Lower lobe of right lung (tissue), 2 donors: ENCODE measurements around the gene C8A. TPM values are rescaled to one million over a fixed set of nuclear protein-coding genes. Genes with fewer than 3 reads are reported as not detected.

Experiments used
- ATAC-seq, 2 donors: fragments of 200-7000 bp; cut with Tn5 transposase; one replicate each; pipeline ENCODE4 v1.9.1; 2020 to 2022; ENCODE audit warnings: mild to moderate bottlenecking in 2 of 2, moderate library complexity in 2 of 2
- DNase-seq: peaks from one replicate; pipeline ENCODE4 v3.0.0-alpha.2; 2020
- H3K27ac ChIP-seq: fragments of 200-600 bp; one replicate; pipeline ENCODE4 v1.8.0; 2022
- H3K27me3 ChIP-seq: fragments of 200-600 bp; one replicate; pipeline ENCODE4 v1.8.0; 2022; ENCODE audit warnings: low read depth
- H3K36me3 ChIP-seq: fragments of 200-600 bp; one replicate; pipeline ENCODE4 v1.8.0; 2022; ENCODE audit warnings: mild to moderate bottlenecking
- H3K4me1 ChIP-seq: fragments of 200-600 bp; one replicate; pipeline ENCODE4 v1.8.0; 2022
- H3K4me3 ChIP-seq: fragments of 200-600 bp; one replicate; pipeline ENCODE4 v1.8.0; 2022; ENCODE audit warnings: mild to moderate bottlenecking
- H3K9me3 ChIP-seq: fragments of 200-600 bp; one replicate; pipeline ENCODE4 v1.8.0; 2022
- intact Hi-C: fragments of 100-400 bp; cut with DNase I; formaldehyde crosslinking; loops from one replicate; pipeline ENCODE4 v1.11.0; 2022
- total RNA-seq: library from RNA; stranded (reverse); fragmentation: NEBNext Ultra II Directional; extraction: Animal tissue kit (Norgen Biotek cat#: 25700); gene quantifications from one replicate; pipeline ENCODE4 v1.2.1, GENCODE V29; 2021
- TF ChIP-seq, protein P1 (sequence below): fragments of 200-600 bp; IDR thresholded peaks from one replicate; pipeline ENCODE4 v1.8.0; 2022; ENCODE audit warnings: antibody characterized with exemption, mild to moderate bottlenecking
- donor health status: DM: no; HTN: yes; CAD: no; lungs with severe emphysema.

C8A gene
- total RNA-seq, 1 donor from 2014 or later = not detected

DNA sequence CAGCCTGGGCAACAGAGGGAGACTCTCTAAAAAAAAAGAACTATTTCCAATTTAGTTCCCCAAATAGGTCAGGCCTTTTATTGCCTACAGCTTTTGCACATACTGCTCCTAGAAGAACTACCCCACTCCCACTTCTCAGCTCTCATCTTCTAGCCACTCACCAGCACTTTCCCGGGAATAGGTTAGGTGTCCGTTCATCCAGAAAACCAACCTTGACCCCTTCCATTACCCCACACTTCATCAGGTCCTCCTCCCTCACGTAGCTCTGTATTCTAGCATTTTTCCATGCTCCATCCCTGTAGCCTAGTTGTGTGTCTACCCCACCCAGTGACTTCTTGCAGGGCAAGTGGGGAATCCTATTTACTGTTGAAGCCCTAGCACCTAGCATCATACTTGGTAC, 68.6 kb downstream of the C8A start:
- no peaks in the 10 kb centered on the region for H3K27me3 ChIP-seq
- DNase-seq (no peak), ATAC-seq (no peak)
- intact Hi-C loops = no loop called here
- H3K4me1 ChIP-seq = no peaks in the 10 kb centered on the region
- no peak overlapping the region for H3K27ac ChIP-seq
- TF ChIP-seq, protein P1, sequence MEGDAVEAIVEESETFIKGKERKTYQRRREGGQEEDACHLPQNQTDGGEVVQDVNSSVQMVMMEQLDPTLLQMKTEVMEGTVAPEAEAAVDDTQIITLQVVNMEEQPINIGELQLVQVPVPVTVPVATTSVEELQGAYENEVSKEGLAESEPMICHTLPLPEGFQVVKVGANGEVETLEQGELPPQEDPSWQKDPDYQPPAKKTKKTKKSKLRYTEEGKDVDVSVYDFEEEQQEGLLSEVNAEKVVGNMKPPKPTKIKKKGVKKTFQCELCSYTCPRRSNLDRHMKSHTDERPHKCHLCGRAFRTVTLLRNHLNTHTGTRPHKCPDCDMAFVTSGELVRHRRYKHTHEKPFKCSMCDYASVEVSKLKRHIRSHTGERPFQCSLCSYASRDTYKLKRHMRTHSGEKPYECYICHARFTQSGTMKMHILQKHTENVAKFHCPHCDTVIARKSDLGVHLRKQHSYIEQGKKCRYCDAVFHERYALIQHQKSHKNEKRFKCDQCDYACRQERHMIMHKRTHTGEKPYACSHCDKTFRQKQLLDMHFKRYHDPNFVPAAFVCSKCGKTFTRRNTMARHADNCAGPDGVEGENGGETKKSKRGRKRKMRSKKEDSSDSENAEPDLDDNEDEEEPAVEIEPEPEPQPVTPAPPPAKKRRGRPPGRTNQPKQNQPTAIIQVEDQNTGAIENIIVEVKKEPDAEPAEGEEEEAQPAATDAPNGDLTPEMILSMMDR = no peak
- H3K9me3 ChIP-seq = no peaks in the 10 kb centered on the region
- no peak overlapping the region for H3K4me3 ChIP-seq
- H3K36me3 ChIP-seq = no peaks in the 10 kb centered on the region

DNA sequence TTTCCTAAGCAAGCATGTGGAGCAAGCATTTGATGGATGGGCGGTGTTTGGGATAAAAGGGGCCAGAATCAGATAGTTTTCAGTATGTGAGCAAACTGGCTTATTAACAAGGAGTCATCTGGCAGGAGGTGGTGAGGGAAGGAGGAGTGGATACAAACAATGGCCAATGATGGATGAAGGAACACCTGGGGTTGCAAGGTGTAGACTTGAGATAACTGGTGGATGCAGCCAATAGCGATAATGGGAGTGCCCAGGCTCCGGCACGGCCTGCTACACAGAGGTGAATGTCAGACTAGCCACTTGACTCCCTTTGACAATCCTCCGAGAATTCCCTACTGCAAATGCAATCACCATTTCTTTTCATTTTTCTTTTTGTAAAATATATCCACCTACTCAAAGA, 69.5 kb downstream of the C8A start:
- no peak for DNase-seq

DNA sequence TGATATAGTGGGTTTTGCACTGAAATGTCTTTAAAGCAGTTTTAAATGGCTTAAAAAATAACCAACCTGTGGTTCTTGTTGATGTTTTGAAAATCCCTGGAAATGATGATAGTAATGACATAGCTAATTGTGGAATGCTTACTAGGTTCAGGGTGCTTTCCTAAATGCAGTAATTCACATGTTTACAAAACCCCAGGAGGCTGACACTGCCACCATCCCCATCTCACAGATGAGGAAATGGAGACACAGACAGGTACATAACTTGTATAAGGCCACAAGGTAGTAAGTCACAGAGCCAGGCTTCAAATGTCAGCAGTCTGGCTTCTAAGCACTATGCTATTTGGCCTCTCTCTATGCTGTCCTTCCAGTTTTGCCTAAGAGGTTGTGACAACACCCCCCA, 70.6 kb downstream of the C8A start:
- Histone ChIP-seq H3K4me3 (no peak overlapping the region), H3K36me3 (no peaks in the 10 kb centered on the region), H3K27ac (no peak overlapping the region), H3K9me3 (no peaks in the 10 kb centered on the region), H3K4me1 (no peaks in the 10 kb centered on the region), H3K27me3 (no peaks in the 10 kb centered on the region)
- ATAC-seq (no peak), DNase-seq (no peak)
- TF ChIP-seq, protein P1 = no peak
- intact Hi-C loops = no loop called here

More for the DNA sequence above, 69.5 kb downstream of the C8A start:
- no peaks in the 10 kb centered on the region for H3K27me3 ChIP-seq
- TF ChIP-seq, protein P1 = no peak
- no peaks in the 10 kb centered on the region for H3K9me3 ChIP-seq
- intact Hi-C loops = no loop called here
- no peaks in the 10 kb centered on the region for H3K36me3 ChIP-seq
- no peak for ATAC-seq
- H3K4me1 ChIP-seq = no peaks in the 10 kb centered on the region
- H3K27ac ChIP-seq = no peak overlapping the region
- H3K4me3 ChIP-seq = no peak overlapping the region

DNA sequence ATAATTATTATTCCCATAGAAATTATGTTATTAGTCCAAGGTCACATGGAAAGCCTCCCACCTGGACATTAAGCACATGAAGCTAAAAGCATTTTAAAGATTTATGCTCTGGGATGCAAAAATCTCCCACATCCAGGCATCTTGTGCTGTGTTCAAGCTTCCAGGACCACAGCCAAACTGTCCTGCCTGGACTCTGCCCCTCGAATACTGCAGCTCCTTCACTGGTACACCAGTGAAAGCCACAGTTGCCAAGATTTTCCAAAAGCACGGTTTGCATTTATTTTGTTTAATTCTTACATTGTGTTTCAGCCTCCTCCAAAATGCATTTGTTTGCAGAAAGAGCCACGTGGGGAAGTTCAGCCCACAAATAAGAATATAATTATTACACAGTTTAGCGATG, 72.6 kb downstream of the C8A start:
- DNase-seq (no peak), ATAC-seq (no peak)
- H3K9me3 ChIP-seq = no peaks in the 10 kb centered on the region
- no peak overlapping the region for H3K4me3 ChIP-seq
- TF ChIP-seq, protein P1 = no peak
- H3K27me3 ChIP-seq = no peaks in the 10 kb centered on the region
- H3K27ac ChIP-seq = no peak overlapping the region
- intact Hi-C loops = no loop called here
- H3K36me3 ChIP-seq = no peaks in the 10 kb centered on the region
- no peaks in the 10 kb centered on the region for H3K4me1 ChIP-seq

DNA sequence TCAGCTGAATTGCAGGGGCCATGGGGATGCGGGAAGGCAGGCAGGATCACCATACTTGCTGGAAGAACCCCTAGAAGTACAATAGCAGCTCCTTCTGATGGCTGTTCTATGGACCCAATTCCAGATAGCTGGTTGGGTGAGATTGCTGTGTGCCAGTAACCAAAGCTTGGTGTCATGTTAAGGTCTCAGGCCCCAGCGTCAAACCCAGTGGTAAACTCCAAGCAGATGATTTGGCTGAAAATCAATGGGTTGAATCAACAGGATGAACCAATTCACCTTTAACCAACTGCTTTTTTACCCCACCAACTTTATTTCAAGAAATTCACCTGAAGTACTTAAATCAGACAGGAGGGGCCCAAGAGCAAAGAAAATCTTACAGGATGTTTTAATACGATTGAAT, 73.4 kb downstream of the C8A start:
- H3K9me3 ChIP-seq = no peaks in the 10 kb centered on the region
- no peaks in the 10 kb centered on the region for H3K36me3 ChIP-seq
- H3K4me1 ChIP-seq = no peaks in the 10 kb centered on the region
- intact Hi-C loops = no loop called here
- H3K4me3 ChIP-seq = no peak overlapping the region
- TF ChIP-seq, protein P1 = no peak
- no peaks in the 10 kb centered on the region for H3K27me3 ChIP-seq
- ATAC-seq (no peak), DNase-seq (no peak)
- no peak overlapping the region for H3K27ac ChIP-seq

DNA sequence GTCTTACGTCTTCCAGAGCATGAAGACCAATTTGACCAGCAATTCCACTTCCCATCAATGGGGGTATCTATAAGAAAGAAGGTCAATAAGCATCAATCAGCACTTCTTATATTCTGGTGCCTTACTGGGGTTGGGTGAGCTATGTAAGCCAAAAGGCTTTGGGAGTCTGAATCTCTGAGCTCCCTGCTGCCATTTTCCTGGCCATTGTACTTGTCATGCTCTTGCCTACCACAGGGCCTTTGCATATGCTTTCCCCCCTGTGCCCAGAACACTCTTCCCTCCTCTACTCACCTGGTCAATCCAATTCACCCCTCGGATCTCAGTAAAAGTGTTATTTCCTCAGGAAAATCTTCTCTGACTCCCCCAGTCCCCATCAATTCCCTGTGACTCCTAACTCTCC, 74.9 kb downstream of the C8A start:
- H3K4me1 ChIP-seq = no peaks in the 10 kb centered on the region
- ATAC-seq (no peak), DNase-seq (no peak)
- TF ChIP-seq, protein P1 = no peak
- intact Hi-C loops = no loop called here
- no peaks in the 10 kb centered on the region for H3K9me3 ChIP-seq
- H3K36me3 ChIP-seq = no peaks in the 10 kb centered on the region
- H3K4me3 ChIP-seq = no peak overlapping the region
- H3K27me3 ChIP-seq = no peaks in the 10 kb centered on the region
- H3K27ac ChIP-seq = no peak overlapping the region
